Suppressor macrophage (primary cell): Measurements from ENCODE around the gene RASIP1.
"Not testable (repeated sequence)": the region's sequence is repeated elsewhere in the genome, so short reads cannot be mapped to it uniquely, and the experiment has no call there.

ENCODE experiments used
- DNase-seq, 4 experiments: peaks; one replicate each; pipeline ENCODE4 v3.0.0-alpha.2; 2020 to 2022

The RASIP1 gene

GRCh38 chr19:48705431-48705830 lies 35.0 kb downstream of the RASIP1 start:
- no peak for DNase-seq

DNA sequence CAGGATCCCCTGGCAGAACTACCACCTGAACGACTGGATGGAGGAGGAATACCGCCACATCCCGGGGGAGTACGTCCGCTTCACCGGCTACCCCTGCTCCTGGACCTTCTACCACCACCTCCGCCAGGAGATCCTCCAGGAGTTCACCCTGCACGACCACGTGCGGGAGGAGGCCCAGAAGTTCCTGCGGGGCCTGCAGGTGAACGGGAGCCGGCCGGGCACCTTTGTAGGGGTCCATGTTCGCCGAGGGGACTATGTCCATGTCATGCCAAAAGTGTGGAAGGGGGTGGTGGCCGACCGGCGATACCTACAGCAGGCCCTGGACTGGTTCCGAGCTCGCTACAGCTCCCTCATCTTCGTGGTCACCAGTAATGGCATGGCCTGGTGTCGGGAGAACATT lies 37.1 kb downstream of the RASIP1 start:
- DNase-seq = no peak

DNA sequence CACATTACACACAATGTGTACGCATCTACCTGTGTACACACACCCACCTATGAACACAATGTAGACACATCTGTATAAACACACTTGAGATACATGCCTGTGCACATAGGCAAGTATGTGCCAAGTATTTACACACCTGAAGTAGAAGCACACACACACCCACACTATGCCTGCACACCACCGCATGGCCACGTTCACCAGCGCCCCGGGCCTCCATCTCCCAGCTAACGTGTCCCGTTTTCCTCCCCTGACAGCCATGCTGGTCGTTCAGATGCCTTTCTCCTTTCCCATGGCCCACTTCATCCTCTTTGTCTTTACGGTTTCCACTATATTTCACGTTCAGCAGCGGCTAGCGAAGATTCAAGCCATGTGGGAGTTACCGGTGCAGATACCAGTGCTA lies 37.7 kb downstream of the RASIP1 start:
- no peak for DNase-seq

DNA sequence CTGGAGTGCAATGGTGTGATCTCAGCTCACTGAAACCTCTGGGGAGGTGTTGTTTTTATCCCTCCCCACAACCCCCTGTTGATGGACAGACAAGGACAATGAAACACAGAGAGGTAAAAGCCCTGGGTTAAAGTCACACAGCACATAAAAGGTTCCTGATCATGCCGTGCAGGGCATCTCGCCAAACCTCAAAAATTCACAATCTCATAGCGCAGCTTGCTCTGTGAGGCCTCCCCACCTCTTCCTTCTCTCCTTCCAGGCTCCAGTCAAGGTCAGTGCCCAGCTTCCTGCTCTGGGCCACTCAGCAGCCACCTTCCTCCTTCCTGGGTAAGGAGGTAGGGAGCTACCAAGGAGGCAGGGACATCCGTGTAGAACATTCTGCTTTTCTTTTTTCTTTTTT lies 42.4 kb downstream of the RASIP1 start:
- peak in 2 of 4 experiments; percentile 21 to 40 for DNase-seq

GRCh38 chr19:48696353-48697010 lies 43.9 kb downstream of the RASIP1 start:
- no peak for DNase-seq

GRCh38 chr19:48695743-48696352 lies 44.6 kb downstream of the RASIP1 start, which contains the start of gene FUT2:
FUT2 (plus strand) TSS chr19:48695971; CDS start chr19:48702957, 6,986 bp downstream.
- no peak for DNase-seq

GRCh38 chr19:48693629-48694028 lies 46.8 kb downstream of the RASIP1 start:
- DNase-seq = not testable (repeated sequence)

- no peak for DNase-seq
These were observed 51.0 kb downstream of the RASIP1 start for GRCh38 chr19:48689449-48689848.

DNA sequence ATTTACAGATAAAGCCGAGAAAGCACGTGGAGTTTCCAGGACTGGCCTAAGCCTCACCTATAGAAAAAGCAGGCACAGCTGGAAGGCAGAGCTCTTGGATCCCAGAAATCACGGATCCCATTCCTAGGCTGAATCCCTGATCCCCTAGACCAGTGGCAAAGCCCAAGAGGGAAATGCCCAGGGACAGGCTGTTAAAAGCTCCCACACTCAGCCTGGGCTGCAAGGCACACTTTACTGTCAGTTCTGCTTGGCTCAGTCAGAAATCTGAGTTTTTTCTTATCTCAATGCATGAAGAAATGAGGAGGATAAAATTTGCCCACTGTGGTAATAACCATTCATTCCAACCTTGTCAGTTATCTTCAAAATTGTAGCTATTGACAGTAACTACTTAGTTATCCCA lies 52.6 kb downstream of the RASIP1 start:
- DNase-seq = no peak

DNA sequence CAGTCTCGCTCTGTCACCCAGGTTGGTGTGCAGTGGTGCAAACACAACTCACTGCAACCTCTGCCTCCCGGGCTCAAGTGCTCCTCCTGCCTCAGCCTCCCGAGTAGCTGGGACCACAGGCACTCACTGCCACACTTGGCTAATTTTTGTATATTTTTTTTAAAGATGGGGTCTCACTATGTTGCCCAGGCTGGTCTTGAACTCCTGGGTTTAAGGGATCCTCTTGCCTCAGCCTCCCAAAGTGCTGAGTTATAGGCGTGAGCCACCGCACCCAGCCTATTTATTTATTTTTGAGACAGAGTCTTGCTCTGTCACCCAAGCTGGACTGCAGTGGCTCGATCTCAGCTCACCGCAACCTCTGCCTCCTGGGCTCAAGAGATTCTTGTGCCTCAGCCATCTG lies 53.8 kb downstream of the RASIP1 start:
- DNase-seq = not testable (repeated sequence)

DNA sequence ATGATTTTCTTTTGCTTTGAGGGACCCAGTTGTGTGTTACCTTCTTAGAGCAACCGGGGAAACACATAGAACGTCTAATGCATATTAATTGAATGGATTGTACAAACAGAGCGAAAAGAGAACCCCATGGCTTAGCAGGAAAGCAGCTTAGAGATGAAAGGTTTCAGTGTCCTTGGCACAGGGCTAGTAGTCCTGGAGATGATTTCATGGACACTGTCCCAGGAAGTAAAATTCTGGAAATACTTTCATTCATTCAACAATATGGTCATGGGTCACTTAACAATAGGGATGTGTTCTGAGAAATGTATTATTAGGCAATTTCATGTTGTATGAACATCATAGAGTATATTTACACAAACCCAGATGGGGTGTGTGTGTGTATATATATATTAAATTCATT lies 54.3 kb downstream of the RASIP1 start:
- no peak for DNase-seq

DNA sequence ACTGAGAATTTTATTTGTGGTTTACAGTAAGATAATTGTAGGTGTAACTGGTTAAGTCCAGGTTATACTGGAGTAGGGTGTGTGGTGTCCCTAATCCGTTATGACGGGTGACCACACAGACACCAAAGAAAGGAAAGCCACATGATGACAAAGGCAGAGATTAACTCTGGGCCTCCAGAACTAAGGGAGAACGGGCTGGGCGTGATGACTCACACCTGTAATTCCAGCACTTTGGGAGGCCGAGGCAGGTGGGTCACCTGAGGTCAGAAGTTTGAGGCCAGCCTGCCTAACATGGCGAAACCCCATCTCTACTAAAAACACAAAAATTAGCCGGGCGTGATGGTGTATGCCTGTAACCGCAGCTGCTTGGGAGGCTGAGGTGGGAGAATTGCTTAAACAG lies 54.8 kb downstream of the RASIP1 start:
- no peak for DNase-seq

- peak in 3 of 4 experiments; percentile 16 to 60 (median 31) for DNase-seq
These were observed 57.1 kb downstream of the RASIP1 start for GRCh38 chr19:48683349-48683748.

DNA sequence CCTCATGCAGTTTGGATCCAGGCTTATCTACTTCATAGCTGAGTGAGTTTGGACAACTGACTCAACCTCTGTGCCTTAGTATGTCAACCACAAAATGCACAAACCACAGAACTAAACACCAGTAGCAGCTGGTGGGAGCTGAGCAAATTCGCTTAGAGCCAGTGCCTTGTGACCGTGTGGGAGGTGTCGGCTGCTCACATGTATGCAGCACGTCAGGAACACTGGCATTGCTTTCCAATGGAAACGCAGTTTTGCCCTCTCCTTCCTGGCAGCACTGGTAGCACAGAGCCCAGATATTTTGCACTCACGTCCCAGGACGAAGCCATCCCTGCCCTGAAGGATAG lies 59.3 kb downstream of the RASIP1 start:
- DNase-seq = peak; percentile 53 to 81 (median 66)

DNA sequence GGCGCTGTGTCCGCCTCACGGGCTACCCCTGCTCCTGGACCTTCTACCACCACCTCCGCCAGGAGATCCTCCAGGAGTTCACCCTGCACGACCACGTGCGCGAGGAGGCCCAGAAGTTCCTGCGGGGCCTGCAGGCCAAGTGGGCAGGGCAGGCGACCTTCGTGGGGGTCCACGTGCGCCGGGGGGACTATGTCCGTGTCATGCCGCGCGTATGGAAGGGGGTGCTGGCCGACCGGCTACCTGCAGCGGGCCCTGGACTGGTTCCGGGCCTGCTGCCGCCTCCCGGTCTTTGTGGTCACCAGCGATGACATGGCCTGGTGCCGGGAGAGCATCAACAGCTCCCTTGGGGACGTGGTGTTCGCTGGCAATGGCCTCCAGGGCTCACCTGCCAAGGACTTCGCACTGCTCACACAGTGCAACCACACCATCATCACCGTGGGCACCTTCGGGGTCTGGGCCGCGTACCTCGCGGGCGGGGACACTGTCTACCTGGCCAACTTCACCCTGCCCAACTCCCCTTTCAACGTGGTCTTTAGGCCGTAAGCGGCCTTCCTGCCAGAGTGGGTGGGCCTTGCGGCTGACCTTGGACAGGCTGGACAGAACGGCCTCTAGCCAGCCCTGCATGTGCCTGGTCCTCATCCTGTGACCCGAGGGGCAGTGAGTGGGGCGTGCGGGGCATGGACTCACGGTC lies 59.8 kb downstream of the RASIP1 start:
- no peak for DNase-seq

- not testable (repeated sequence) for DNase-seq
These were observed 60.4 kb downstream of the RASIP1 start for GRCh38 chr19:48680006-48680405.

DNA sequence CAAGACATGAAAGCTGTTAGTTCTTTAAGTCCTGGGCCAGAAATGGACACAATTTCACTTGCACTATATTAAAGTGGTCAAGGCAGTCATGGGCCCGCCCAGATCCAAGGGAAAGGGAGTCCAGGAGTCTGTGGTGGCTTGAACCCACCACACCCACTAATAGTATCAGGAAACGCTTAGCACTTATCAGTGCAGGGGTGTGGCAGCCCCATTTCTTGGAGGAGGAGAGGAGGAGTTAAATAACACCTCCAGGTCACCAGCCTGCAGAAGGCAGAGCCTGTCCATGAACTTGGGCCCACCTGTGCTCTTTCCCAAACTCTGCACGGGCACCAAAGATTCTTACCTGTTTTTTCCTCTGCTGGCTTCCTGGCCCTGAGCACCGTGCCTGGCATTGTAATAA lies 62.2 kb downstream of the RASIP1 start:
- no peak for DNase-seq

GRCh38 chr19:48676887-48677286 lies 63.5 kb downstream of the RASIP1 start:
- DNase-seq = no peak

- no peak for DNase-seq
These were observed 63.9 kb downstream of the RASIP1 start for GRCh38 chr19:48676487-48676886.

DNA sequence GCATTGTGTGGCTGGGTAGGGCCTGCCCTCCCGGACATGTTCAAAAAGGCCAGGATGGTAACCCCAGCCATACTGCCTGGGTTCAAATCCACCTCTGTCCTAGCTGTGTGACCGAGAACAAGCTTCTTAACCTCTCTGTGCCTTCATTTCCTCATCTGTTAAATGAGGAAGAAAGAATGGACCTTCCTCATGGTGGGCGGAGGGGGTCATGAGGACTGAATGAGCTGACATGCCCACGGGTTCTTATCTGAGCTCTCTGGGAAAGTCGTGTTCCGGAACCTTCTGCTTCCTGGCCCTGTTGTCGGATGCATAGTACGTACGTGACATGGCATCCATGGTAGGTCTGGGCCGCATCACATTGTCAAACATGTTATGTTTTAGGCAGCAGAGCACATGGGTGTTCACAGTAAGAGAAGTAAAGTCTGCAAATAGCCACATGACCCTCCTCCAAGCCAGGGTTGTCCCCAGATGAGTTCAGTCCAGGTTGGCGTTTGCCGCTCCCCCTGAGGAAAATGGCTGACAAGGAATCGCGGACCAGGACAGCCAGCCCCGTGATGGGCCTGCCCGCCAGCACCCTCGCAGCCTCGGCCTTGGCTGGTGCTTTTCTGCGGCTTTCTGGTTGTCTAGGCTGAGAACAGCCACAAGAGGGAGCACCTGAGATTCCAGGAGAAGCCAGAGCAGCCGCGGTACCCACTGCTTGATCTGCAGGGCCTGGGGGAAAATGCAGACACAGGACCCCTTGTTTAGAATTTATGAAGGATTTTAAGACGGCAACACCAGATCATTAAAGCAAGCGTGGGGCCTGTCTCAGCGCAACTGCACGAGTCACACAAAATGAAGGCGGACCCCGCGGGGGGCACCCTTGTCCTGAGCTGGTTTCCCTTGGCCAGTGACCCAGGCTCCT lies 65.2 kb downstream of the RASIP1 start:
- DNase-seq = peak; percentile 89 to 93 (median 90)

DNA sequence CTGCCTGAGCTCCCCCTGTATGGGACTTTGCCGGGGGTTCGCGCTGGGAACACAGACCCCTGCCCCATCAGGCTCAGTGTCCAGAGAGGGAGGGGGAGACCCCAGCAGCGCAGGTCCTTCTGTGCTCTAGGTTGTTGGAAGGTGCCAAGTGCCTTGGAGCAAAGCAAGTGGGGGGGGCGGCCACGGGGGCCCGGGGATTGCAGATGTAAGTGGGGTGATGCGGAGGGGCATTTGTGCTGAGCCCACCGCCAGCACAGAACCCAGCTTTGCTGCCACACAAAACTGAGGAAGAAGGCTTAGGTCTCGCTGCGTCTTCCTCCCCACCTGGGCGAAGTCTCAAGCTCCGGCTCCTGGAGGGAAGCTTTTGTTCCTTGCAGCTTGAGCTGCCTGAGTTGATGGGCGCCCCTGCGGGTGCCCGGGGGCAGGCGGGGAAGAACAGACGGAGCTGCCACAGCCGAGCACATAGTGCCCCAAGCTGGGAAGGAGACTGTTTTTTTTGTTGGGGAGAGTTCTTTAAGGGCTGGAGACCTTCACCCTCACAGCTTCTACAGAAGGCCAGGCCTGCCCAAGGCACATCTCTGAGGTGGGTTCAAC lies 66.1 kb downstream of the RASIP1 start:
- DNase-seq = no peak

- no peak for DNase-seq
These were observed 66.8 kb downstream of the RASIP1 start for GRCh38 chr19:48673436-48674100.
